Activated CD4-positive, alpha-beta T cell treated with anti-CD3 and anti-CD28 coated beads for 48 hours (primary cell): ENCODE data around the gene CAPS.

ENCODE experiments used
- DNase-seq: peaks from one replicate; pipeline ENCODE4 v3.0.0-alpha.2; 2020

Gene CAPS

GRCh38 chr19:5914358-5914774 lies 312 bp downstream of the CAPS start:
- DNase-seq = no peak

GRCh38 chr19:5914946-5915781 lies 1.1 kb downstream of the CAPS start:
- DNase-seq = no peak

GRCh38 chr19:5915782-5916165 lies 1.7 kb downstream of the CAPS start:
- no peak for DNase-seq

- DNase-seq = no peak
Observed at GRCh38 chr19:5916181-5916708, 2.2 kb downstream of the CAPS start.

- no peak for DNase-seq
Observed at GRCh38 chr19:5917431-5918107, 3.5 kb downstream of the CAPS start.

GRCh38 chr19:5918463-5919079 lies 4.5 kb downstream of the CAPS start:
- no peak for DNase-seq

DNA sequence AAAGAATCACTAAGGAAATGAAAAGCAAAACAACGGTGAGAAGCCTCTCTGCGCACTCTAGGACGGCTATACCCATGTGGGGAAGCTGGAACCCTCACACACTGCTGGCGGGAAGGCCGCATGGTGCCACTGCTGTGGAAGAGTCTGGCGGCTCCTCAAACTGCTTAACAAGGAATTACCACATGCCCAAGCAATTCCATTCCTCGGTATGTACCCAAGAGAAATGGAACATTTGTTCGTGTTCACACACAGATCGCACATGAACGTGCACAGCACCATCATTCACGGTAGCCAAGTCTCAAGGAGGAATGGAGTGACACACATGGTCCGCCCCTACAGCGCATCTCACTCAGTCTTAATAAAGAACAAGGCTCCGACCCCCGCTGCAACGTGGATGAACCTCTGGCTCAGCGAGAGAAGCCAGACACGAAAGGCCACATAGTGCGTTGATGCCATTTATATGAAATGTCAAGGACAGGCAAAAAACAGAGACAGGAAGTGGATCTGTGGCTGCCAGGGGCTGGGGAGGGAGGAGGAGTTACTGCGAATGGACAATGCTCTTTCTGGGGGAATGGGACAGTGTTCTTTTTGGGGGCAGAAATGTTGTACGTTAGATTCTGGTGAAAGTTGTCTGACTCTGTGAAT lies 7.6 kb downstream of the CAPS start:
- no peak for DNase-seq

- DNase-seq = no peak
Observed at GRCh38 chr19:5922161-5922545, 8.1 kb downstream of the CAPS start.

DNA sequence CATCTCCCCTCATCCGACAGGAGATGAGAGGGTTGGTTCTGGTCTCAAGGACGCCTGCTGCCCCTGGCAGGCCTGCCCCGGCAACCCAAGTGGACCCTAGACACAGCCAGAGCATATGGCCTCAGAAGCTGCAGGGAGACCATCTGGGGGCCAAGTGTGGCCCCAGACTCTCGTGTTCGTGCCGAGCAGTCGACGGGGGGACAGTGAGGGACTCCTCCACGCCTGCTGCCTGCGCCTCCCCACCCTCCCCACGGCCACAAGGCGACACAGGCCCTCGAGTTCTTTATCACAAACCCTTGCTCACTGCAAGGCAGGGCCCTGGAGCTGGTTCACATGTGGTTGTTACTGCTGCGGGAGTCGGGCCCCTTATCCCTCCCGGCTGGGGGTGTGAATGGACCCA lies 9.3 kb downstream of the CAPS start:
- DNase-seq = no peak

GRCh38 chr19:5925830-5926427 lies 11.9 kb downstream of the CAPS start:
- DNase-seq = no peak

DNA sequence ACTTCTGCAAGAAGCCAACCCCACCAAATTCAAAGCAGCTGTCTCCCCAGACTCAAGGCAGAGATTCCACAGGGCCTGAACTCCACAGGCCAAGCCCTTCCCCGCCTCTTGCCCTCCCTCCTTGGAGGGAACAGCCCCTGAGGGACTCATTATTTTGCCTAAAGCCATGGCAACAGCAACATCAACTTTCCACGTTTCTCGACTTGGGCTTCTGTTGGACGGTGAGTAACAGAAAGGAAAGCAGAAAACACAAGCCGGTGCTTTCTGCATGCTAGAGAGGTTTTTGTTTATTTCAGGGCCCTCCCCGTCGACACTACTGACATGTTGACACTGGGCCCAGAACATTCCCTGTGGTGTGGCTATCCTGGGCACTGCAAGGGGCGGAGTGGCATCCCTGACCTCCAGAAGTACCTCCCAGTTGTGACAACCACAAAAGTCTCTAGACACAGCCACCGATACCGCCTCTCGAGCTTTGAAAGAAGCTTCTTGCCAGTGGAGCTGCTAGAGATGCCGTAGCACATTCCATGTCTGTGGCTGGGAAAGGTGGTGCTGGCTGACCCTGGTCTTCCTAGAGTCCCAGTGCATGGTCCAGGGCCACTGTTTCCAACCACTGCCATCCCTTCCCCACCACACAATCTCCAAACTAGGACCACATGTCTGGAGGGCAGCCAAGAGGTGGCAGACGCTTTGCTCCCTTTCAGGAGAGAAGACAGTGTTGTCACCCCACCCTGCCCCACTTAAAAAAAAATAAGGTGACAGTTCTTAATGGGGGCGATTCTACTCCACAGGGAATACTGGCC lies 12.8 kb downstream of the CAPS start:
- DNase-seq = no peak

- no peak for DNase-seq
Observed at GRCh38 chr19:5927441-5927821, 13.4 kb downstream of the CAPS start.

DNA sequence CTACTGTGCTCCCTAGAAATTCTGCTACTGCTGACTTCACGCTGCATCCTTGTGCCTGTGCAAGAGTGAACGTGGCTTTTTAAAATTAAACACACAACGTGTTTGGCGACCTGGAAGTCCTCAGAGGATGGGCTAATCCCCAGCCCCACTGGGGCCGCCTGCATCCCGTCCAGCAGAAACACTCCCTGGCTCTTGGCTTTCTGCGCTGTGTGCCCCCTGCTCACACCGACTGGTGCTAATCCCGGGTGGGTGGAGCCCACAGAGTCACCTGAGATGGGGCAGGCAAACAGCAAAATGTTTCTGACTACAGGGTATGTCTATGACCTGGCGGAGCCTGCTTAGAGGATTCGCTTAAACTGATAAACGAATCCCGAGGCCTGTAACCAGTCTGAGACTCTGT lies 15.1 kb downstream of the CAPS start:
- DNase-seq = no peak

DNA sequence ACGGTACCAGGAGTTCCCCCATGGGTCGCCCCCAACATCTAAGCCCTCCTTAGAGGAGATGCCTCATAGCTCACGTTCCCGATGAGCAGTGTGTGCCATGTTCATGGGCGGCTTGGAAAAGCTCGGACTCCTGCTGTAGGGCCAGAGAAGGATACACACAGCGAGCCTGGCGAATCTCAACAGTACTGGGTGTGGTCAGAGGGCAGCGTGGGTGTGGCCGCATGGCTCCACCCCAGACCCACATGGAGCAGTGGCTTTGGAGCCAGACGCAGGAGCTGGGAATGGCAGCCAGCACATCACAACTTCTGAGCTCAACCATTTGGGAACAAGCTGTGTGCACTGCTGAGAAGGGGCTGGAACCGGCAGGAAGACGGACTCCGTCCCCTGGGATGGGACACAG lies 15.6 kb downstream of the CAPS start:
- no peak for DNase-seq

DNA sequence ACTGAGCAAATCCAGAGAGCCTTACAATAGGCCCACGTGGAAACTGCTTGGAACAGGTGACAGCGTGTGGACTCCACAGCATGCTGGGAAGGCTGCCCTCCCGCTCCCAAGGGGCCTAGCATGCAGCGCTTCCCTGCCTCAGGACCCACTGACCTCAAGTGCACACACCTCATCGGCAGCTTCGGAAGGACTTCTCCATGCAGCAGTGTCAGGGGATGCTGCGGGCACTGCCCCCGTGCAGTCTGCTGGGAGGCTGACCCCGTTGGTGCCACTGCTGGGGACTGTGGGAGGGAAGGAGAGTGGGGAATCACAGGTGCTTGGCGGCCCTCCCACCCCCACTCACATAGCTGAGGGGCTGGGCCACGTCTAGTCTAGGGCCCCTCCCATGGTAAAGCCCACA lies 17.2 kb downstream of the CAPS start:
- no peak for DNase-seq

DNA sequence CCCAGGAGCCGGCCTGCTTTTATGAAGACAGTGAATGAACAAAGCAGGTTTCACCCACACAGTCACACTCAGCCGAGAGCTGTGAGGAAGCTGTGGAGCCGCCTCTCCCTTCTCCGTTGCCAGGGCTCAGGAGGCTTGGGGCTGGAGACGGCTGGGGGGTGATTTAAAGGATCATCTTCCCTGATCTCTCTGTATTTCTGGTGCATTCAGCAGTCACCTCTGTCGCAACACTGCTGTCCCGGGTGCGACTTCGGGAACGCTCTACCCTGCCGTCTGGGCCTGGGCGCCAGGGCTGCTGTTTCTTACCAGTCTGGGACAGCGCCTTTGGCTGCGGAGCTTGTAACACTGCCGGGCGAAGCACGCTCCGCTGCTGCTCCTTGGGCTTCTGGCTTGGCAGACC lies 18.1 kb downstream of the CAPS start:
- no peak for DNase-seq

DNA sequence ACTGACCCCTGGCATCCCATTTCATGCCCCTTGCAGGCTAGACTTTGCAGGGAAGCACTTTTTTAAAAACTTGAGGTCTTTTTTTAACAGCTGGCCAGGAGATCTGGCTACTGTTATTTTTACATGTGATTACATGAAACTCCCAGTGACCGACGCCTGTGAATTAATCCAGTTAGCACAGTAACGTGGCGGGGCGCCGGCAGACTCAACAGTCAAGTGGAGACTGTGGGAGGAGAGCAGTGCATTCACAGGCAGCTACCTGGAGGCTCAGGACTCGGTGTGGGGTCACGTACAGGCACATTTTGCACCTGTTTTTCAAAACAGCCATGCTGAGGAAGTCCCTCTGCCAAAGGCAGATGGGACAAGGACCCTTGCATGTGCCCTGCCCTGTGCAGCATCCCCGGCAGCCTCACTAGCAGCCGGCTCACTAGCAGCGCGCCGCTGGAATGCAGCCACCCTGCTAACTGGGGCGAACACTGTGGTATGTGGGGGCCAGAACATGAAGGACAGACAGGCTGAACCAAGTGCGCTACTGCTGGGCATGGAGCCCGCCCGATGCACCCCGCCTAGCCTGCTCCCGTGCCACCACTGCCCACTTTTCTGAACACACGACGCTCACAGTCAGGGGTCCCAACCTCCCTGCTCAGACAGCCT lies 18.7 kb downstream of the CAPS start:
- DNase-seq = no peak

DNA sequence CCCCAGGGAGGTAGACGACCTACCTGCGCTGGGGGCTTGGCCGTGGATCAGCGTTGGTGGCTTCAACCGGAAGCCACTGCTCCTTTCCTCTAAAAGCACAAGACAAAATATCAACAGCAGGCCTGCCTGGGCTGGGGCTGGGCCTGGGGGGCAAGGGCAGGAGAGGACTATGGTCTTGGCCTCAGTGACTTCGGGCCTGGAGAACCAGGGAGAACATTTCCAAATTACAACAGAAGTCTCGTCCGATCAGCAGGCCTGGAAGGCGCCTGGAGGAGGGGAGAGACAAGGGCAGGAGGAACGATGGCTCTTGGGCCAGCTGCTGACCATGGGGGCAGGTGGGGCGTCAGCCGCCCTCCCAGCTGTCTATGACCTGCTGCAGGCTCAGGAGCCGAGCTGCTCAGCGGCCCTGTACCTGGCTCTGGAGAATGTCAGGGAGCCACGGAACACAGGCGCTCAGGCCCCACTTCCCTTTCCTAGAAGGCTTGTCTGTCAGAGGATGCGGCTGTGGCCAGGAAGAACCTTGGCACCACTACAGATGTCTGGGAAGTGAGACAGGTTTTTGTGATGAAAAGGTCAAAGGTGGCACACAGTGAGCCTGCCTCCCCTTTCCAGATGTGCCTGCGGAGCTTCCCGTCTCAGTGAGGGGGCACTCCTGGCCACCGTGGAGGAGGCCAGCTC lies 19.5 kb downstream of the CAPS start:
- no peak for DNase-seq

GRCh38 chr19:5934069-5934401 lies 20.0 kb downstream of the CAPS start:
- DNase-seq = no peak

DNA sequence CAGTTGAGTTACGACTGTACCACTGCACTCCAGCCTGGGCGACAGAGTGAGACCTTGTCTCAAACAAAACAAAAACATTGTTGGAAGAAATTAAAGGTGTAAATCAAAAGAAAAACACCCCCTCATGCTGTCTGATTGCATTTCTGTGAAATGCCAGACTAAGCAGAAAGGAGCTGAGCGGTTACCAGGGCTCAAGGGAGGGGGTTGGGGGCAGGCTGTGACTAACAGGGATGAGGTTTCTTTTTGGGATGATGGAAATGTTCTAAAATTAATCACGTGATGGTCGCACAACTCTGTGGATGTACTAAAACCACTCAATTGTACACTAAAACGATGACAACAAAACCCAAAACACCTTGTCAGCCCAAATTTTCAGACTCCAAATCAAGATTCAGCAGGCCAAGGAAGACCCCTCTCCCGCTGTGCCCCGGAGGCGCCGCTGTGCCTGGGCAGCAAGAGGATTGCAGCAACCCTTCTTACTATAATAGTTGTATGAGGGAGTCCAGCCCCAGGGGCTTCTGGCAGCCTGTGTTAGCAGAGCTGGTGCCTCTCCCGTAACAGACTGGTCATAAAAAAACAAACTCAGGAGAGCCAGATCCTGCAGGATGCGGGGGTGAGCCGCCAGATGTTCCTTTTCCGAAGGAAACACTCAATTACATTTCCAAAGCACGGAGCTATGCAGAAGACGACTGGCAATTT lies 20.9 kb downstream of the CAPS start:
- no peak for DNase-seq
